Gastrocnemius medialis (tissue), 4 donors: ENCODE measurements around the gene LORICRIN. TPM values are rescaled to one million over a fixed set of nuclear protein-coding genes. Genes with fewer than 3 reads are reported as not detected.

Experiments
- ATAC-seq, 2 donors: fragments of 150-250 bp; one replicate each; pipeline ENCODE4 v1.9.1; 2016
- DNase-seq, 2 donors: peaks; one replicate each; pipeline ENCODE4 v3.0.0-alpha.2; 2019
- H3K27ac ChIP-seq, 4 donors: fragments of 200-600 bp; sonication (generic); 1 replicate in 1 of 4; 2 replicates in 3 of 4; pipeline ENCODE4 v1.5.1; 2016 to 2018; ENCODE audit warnings: mild to moderate bottlenecking in 2 of 4, moderate library complexity in 1 of 4
- H3K27me3 ChIP-seq, 3 donors: fragments of 200-600 bp; sonication (generic) in 2 of 3; 1 replicate in 1 of 3; 2 replicates in 2 of 3; pipeline versions ENCODE4 v1.5.1 to v1.6.0; 2016 to 2019; ENCODE audit warnings: mild to moderate bottlenecking in 1 of 3, moderate library complexity in 1 of 3
- H3K36me3 ChIP-seq, 2 donors: fragments of 200-600 bp; sonication (generic) in 1 of 2; one replicate each; pipeline ENCODE4 v1.5.1; 2017 to 2018
- H3K4me1 ChIP-seq, 2 donors: fragments of 200-600 bp; sonication (generic) in 1 of 2; one replicate each; pipeline ENCODE4 v1.5.1; 2016 to 2017; ENCODE audit warnings: mild to moderate bottlenecking in 2 of 2
- H3K4me3 ChIP-seq, 4 donors: fragments of 200-600 bp; sonication (generic) in 3 of 4; 1 replicate in 1 of 4; 2 replicates in 3 of 4; pipeline ENCODE4 v1.5.1; 2016 to 2019; ENCODE audit warnings: mild to moderate bottlenecking in 2 of 4
- H3K9me3 ChIP-seq, 3 donors: fragments of 200-600 bp; sonication (generic) in 2 of 3; 1 replicate in 1 of 3; 2 replicates in 2 of 3; pipeline ENCODE4 v1.5.1; 2016 to 2019
- CTCF ChIP-seq, 5 experiments: fragments of 450-650 bp in 3 of 5; fragments of 200-600 bp in 2 of 5; sonication (generic) in 2 of 5; IDR thresholded peaks in 4 of 5; conservative IDR thresholded peaks in 1 of 5; 1 replicate in 4 of 5; 2 replicates in 1 of 5; pipeline ENCODE4 v1.5.1; 2016 to 2019; ENCODE audit warnings: antibody characterized with exemption in 5 of 5, mild to moderate bottlenecking in 3 of 5, moderate library complexity in 3 of 5
- POLR2A ChIP-seq, 2 donors: fragments of 450-650 bp; IDR thresholded peaks; one replicate each; pipeline ENCODE4 v1.6.1; 2017; ENCODE audit warnings: antibody characterized with exemption in 2 of 2, mild to moderate bottlenecking in 2 of 2, moderate library complexity in 2 of 2
- in situ Hi-C, 4 donors: fragments of 200-750 bp; cut with MboI; loops; one replicate each; pipeline versions ENCODE4 v1.15.0 to v1.8.0; 2017; ENCODE audit warnings: low sequenced_read_pairs in 4 of 4
- intact Hi-C: fragments of 100-400 bp; cut with DNase I; formaldehyde crosslinking; loops from one replicate; pipeline ENCODE4 v1.15.1; 2023; ENCODE audit warnings: low total_unique reads
- total RNA-seq, 4 donors: library from RNA; depleted of rRNA; stranded (reverse); fragments of >200 nt; gene quantifications; one replicate each; pipeline versions ENCODE4 v1.1.0 to v1.2.3, GENCODE V29; 2016

The LORICRIN gene
- total RNA-seq, 4 donors from 2014 or later = not detected

DNA sequence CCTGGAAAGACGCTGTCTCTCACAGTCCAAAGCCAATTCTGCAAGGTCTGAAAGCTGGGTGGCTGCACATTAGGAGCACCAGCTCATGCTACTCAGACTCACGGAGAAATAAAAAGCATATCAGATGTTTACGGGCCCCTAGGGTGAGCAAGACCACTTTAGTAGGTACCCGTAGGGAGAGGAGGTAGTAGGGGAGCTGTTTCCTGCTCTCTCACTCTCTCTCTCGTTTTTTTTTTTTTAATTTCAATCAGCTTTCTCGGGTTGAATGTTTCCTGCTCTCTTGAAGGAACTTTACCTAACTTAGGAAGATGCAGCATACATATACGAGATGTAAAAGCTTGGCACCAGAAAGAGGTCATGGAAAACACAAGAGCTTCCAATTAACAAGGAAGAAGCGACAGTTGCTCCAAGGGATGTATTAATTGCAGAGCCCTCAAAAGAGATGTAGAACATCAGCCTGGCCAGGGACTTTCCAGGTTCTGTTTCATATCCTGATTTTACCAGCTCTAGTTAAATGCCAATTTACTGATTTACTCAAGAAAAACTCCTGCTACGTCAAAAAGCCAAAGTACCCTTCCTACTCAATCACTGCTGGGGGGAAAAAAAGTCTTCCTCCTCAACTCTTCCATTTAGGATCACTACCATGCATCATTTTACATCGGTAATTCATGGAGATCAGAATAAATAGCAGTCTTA, 3.1 kb downstream of the LORICRIN start:
- H3K4me3 ChIP-seq = peak overlapping the region in 1 of 4 donors; percentile 47

GRCh38 chr1:153265457-153265856, 6.0 kb downstream of the LORICRIN start:
- no peak overlapping the region for H3K27ac ChIP-seq
- in situ Hi-C loops = no loop called here
- no peaks in the 10 kb centered on the region for H3K36me3 ChIP-seq
- no peak for ATAC-seq
- H3K27me3 ChIP-seq = peaks cover 33 to 51% (median 40%) of the 10 kb centered on the region in 3 donors
- H3K4me1 ChIP-seq = peaks cover 4 to 7% of the 10 kb centered on the region in 2 donors
- intact Hi-C loops = no loop called here
- TF ChIP-seq CTCF (IDR thresholded peaks at IDR 0.05 in 4 of 5, conservative IDR thresholded peaks at IDR 0.05 in 1 of 5) (no peak), POLR2A (IDR thresholded peaks at IDR 0.05) (no peak)
- DNase-seq = no peak
- no peaks in the 10 kb centered on the region for H3K9me3 ChIP-seq
- no peak overlapping the region for H3K4me3 ChIP-seq

More for the DNA sequence above, 3.1 kb downstream of the LORICRIN start:
- H3K4me1 ChIP-seq = peaks cover 4 to 7% of the 10 kb centered on the region in 2 donors
- intact Hi-C loops (no loop called here), in situ Hi-C loops (no loop called here)
- ATAC-seq (no peak), DNase-seq (no peak)
- TF ChIP-seq CTCF (IDR thresholded peaks at IDR 0.05 in 4 of 5, conservative IDR thresholded peaks at IDR 0.05 in 1 of 5) = no peak
- TF ChIP-seq POLR2A (IDR thresholded peaks at IDR 0.05) = no peak
- H3K36me3 ChIP-seq = no peaks in the 10 kb centered on the region
- H3K27me3 ChIP-seq = peaks cover 47 to 65% (median 48%) of the 10 kb centered on the region in 3 donors
- no peaks in the 10 kb centered on the region for H3K9me3 ChIP-seq
- no peak overlapping the region for H3K27ac ChIP-seq

- Histone ChIP-seq H3K36me3 (no peaks in the 10 kb centered on the region), H3K4me1 (no peaks in the 10 kb centered on the region), H3K27me3 (peaks cover 0 to 2% (median 0%) of the 10 kb centered on the region in 3 donors), H3K4me3 (no peak overlapping the region), H3K27ac (no peak overlapping the region), H3K9me3 (no peaks in the 10 kb centered on the region)
- in situ Hi-C loops = no loop called here
- ATAC-seq (no peak), DNase-seq (no peak)
- intact Hi-C loops = no loop called here
- TF ChIP-seq POLR2A (IDR thresholded peaks at IDR 0.05) = no peak
- no peak for TF ChIP-seq CTCF (IDR thresholded peaks at IDR 0.05 in 4 of 5, conservative IDR thresholded peaks at IDR 0.05 in 1 of 5)
Measured at GRCh38 chr1:153271711-153272110, 12.2 kb downstream of the LORICRIN start.

DNA sequence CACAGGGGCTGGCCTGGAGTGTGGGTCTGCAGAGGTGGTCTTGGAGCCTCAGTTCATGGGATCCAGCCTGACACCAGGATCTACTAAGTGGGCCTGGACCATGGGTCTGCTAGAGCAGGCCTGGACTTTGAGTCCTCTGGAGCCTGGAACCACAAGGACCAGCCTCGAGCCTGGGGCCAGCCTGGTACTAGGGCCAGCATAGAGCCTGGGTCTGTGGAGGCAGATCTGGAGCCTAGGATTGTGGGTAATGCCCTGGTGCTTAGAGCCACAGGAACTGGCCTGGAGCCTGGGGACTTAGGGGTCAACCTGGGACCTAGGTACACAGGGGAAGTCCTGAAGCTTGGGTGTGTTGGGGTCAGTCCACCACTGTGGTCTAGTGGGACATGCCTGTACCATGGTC, 12.7 kb downstream of the LORICRIN start:
- intact Hi-C loops (no loop called here), in situ Hi-C loops (no loop called here)
- DNase-seq (no peak), ATAC-seq (no peak)
- Histone ChIP-seq H3K27ac (no peak overlapping the region), H3K4me3 (no peak overlapping the region), H3K4me1 (no peaks in the 10 kb centered on the region), H3K27me3 (peaks cover 0 to 2% (median 0%) of the 10 kb centered on the region in 3 donors), H3K9me3 (no peaks in the 10 kb centered on the region), H3K36me3 (no peaks in the 10 kb centered on the region)
- TF ChIP-seq POLR2A (IDR thresholded peaks at IDR 0.05) = no peak
- no peak for TF ChIP-seq CTCF (IDR thresholded peaks at IDR 0.05 in 4 of 5, conservative IDR thresholded peaks at IDR 0.05 in 1 of 5)
